HPDE6-E6E7 (cell line): ENCODE results near the gene PYDC1.
"Not testable (repeated sequence)": the region's sequence is repeated elsewhere in the genome, so short reads cannot be mapped to it uniquely, and the experiment has no call there.

Source experiments
- DNase-seq: peaks from one replicate; pipeline ENCODE4 v3.0.0; 2011; ENCODE audit warnings: missing footprints; ENCODE audit errors: extremely low spot score

Gene PYDC1

DNA sequence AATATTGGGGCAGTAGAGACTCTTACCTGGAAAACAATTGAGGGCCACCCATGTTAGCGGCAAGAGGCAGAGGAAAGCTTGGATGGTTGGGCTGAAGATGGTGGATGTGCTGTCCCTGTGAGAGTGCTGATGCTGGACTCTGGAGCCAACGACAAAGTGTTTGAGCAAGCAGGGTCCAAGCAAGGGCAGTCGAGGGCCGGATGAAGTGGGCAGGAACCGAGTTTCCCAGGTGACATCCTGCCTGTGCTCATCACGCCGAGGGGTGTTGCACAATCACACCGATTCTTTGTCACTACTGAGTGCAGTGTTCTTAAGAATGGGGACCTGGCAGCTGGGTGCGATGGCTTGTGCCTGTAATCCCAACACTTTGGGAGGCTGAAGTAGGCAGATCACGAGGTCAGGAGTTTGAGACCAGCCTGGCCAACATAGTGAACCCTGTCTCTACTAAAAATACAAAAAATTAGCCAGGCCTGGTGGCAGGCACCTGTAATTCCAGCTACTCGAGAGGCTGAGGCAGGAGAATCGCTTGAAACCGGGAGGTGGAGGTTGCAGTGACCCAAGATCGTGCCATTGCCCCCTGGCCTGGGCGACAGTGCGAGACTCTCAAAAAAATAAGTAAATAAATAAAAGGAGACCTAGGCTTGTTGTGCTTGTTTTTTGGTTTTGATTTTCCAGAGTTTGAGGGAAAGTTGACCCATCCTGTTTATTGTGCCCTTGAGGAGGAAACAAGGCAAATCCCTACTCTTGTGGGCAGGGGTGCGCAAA, 20.4 kb downstream of the PYDC1 start:
- no peak for DNase-seq

DNA sequence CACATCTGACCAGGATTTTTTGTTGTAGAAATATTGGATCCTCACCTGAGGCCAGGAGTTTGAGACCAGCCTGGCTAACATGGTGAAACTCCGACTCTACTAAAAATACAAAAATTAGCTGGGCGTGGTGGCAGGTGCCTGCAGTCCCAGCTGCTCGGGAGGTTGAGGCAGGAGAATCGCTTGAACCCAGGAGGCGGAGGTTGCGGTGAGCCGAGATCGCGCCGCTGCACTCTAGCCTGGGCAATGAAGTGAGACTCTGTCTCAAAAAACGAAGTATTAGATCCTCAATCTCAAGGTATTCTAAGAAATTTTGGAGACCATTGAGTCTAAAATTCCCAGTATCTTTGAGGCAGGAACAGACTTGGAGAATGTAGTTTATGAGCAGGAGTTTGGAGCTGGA, 21.1 kb downstream of the PYDC1 start:
- not testable (repeated sequence) for DNase-seq

DNA sequence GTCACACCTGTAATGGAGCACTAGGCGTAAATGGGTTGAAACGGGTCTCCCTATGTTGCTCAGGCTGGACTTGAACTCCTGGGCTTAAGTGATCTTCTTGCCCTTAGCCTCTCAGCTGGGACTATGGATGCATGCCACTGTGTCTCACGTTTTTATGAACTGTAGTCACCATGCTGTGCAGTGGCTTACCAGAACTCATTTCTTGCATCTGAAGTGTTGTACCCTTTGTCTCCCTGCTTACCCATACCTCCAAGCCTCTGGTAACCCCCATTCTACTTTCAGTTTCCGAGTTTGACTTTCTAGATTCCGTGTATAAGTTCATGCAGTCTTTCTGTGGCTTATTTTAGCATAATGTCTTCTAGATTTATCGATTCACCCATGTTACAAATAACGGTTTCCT, 22.0 kb downstream of the PYDC1 start:
- DNase-seq = no peak

DNA sequence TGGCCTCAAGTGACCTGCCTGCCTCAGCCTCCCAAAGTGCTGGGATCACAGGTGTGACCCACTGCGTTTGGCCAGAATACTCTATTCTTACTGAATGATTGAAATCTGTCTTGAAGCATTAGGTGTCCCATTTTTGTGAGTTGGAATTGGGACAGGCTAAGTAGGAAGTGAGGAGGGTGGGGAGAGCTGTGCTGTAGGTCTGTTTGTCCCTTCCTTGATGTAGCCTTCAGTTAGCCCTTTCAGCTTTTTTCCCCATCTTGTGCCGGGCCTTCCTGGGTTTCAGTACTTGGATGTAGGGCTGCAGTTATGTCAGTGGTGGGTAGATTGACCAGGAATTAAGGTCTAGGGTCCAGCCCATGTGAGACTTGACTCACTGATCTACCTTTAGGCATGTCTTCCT, 23.1 kb downstream of the PYDC1 start:
- no peak for DNase-seq

DNA sequence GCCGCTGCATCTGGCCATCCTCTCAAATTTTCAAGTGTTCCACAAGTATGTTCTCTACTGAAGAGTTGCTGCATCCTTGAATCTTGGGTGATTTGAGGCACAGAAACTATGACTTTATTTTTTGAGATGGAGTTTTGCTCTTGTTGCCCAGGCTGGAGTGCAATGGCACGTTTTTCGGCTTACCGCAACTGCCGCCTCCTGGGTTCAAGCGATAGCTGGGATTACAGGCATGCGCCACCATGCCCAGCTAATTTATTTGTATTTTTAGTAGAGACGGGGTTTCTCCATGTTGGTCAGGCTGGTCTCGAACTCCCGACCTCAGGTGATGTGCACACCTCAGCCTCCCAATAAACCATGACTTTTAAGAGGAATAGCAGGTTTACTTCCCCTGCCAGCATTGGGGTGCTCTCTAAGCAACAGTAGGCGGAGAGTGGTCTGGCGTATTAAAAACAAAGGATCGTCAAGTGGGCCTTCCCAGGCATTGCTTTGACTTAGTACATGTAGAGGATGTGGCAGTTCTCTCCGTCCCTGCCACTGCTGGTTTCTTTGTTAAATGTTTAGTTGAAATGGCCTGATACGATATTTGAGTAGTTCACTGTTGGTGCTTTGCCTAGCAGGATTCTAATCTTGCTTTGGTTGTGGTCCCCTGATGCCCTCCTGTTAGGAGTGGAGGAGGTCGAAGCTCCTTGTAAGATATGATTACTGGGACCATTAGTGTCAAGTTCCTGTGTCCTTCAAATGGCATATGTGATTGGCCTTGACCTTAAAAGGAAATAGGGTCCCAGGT, 23.9 kb downstream of the PYDC1 start:
- DNase-seq = no peak

DNA sequence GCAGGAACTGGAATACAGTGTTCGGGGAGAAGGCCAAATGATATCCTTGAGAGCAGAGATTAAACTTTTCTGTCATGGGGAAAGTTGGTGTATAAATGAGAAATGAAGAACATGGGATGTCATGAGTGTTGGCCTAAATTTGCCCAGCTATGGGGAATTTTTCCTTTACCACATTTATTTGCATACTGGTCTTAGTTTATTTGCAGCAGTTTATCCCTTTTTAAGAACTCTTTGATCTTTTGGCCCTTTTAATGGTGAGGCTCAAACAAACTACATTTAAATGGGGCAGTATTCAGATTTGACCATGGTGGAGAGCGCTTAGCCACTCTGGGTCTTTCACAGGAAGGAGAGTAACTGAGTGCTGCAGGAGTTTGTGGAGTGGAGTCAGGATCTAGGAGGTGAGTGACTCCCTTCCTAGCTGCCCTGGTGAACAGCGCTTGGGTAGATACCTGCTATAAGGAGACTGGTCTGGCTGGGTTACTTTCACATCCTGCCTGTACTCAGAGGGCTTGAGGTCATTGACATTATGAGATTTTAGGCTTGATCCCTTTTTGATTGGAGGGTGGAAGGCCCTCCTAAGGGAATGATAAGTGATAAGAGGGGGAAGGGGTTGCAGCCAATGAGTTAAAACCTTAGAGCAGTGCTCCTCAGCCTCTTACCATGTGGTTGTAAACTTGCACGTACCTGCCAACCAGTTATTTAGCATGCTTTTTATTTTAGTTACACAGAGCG, 25.1 kb downstream of the PYDC1 start:
- no peak for DNase-seq

DNA sequence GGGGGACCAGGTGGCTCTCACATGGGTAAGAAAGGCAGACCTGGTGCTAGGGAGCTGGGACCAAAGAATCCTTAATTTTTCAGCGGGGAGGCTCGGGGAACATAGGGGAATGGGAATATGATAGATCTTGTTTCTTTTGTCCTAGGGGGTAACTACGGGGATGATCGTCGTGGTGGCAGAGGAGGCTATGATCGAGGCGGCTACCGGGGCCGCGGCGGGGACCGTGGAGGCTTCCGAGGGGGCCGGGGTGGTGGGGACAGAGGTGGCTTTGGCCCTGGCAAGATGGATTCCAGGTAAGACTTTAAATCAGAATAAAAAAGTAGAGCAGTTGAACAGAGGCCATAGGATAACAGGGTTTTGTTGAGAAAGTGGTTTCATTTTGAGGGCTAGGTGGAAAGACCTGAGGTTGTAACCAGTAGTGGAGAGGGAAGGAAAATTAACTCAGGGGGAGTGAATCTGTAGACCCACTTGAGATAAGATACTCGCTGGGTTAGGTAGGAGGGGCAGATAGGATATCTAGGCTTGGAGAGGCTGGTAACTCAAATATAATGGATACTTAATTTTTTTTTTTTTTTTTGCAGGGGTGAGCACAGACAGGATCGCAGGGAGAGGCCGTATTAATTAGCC, 26.0 kb downstream of the PYDC1 start:
- no peak for DNase-seq

DNA sequence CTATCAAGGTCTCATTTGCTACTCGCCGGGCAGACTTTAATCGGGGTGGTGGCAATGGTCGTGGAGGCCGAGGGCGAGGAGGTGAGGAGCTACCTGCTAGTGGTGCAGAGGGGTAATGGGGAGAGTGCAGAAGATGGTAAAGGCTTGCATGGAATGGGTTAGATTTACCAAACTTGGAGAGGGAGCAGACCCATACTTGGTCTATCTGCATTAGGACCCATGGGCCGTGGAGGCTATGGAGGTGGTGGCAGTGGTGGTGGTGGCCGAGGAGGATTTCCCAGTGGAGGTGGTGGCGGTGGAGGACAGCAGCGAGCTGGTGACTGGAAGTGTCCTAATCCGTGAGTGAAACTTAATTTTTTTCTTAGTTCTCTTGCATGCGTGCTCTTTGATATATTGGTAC, 26.9 kb downstream of the PYDC1 start:
- DNase-seq = no peak

DNA sequence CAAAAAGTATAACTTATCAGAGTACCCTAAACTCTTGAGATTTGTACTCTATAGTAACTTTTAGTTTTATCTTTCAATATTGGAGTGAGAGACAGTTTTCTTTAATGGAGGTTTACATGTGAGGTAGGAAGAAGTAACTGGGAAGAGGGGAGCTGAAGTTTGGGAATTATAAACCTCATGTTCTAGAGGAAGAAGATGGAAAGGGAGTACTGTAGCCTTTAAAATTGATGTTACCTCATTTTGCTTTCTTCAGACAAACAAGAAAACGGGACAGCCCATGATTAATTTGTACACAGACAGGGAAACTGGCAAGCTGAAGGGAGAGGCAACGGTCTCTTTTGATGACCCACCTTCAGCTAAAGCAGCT, 27.5 kb downstream of the PYDC1 start:
- DNase-seq = no peak

DNA sequence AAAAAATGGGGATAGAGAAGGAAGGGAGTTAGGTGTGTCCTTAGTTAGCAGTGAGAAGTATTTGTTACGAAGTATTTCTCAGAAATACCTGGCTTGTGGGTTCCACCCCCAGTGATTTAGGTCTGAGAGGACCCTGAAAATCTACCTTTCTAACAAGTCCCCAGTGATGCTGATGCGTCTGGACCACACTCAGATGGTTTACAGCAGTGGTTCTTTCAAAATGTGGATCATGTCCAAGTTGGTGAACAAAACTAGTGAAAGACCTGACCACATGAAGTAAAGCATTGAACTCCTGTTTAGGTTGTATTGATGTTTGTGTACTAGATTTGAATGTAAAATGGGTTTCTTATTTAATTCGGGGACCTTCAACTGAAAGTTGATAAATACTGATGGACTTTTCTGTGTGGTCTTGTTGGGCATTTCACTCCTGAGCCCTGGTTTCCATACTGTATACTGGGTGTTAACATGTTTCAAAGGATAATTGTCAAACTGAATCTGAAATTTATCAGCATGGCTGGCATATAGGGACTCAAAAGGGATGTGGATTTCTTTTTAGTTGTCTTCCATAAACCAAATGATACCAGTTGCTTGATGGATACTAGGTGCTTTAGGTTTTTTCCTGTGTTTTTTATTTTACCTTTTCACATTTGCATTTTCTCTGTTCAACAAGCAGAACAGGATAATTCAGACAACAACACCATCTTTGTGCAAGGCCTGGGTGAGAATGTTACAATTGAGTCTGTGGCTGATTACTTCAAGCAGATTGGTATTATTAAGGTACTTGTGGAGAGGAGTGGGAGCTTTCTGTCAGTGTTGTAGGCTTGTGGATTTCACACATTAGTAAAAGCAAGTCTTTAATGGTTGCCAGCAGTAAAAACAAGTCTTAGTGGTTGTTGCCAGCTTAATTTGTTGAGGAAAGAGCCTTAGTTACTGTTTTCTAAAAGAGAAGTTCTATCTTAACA, 28.2 kb downstream of the PYDC1 start:
- no peak for DNase-seq

DNA sequence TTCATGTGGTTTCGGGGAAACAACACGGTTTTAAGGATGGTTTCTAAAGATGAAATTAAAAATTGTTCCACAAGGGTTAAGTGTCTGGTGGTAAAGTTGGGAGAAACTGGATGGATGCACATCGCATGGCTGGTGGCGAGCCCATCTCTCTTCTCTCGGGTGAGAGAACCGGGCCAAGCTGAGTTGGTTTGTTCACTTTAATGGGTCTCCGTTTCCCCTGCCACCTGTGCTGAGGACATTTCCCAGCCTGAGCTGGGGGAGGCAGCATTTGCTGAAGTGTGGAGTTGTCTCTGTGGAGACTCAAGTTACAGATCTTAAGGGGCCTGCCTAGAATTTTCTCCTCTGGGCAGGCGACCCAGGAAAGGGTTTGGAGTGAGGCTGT, 29.1 kb downstream of the PYDC1 start:
- no peak for DNase-seq

DNA sequence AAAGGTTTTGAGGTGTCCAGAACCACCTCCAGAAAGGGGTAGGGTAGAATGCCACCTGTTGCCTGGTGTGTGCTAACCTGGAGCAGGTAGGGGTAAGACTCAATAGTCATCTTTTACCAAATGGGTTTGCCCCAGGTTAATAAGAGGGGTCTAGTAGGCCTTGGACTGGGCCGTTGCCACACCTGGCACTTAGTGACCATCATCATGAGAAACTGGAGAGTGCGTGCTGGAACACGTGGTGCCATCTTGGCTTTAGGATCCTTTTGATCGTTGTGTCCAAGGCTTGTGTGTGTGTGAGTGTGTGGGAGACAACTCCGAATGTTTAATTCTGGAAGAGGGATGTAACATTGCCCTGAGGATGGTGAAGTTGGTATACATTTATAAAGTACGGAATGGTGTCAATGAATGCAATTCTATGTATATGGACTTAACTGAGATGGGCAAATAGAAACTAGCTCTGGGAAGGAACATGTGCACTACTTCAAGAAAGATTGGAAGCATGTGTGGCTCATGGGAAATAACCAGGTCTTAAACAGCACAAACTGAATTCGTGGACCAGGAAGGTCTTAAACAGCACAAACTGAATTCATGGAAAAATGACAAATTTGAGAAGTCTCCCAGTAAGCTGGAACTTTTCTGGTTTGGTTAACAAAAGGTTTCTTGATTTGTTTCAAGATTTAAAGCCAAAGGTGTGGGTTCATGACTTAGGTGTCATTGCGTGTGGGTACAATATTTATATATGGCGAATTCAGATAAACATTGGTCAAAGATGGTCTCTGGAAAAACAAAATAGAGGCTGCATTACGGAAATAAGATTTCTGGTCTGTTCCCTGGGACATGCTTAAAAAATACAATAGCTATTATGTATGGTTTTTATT, 29.8 kb downstream of the PYDC1 start:
- DNase-seq = no peak

DNA sequence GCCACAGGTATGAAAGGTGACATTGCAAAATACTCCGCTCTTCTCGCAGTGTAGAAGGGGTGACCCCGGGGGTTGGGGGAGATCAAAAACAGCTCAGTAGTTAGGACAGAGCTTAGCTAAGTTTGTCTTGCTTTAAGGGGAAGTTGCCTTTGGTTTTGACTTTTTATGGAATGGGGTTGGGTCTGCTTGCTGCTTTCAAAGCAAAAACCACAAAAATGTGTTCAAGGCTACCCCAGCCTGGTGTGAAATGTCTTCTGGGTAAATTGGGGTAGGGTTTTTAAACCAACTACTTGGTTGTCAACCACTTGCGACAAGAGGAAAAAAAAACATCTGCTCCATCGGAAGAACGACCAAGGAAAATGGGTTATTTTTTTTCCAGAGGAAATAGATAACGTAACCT, 30.8 kb downstream of the PYDC1 start:
- DNase-seq = no peak

DNA sequence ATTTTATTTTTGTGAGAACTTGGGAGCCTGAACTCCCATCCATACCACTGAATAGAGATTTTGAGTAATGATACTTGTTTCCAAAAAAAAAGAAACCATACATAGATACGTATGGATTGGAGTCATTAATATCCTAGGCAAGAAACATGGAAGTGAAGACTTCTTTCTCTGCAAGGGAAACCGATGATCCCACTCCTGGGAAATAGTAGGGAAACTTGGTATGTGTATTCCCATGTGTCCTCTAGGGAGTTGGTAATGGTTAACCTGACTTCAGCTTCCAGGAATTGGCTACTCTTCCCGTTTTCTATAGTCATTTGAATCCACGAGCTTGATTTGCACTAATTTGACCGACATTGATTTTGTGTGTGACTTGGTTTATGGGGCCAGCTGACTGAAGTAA, 31.6 kb downstream of the PYDC1 start:
- no peak for DNase-seq

DNA sequence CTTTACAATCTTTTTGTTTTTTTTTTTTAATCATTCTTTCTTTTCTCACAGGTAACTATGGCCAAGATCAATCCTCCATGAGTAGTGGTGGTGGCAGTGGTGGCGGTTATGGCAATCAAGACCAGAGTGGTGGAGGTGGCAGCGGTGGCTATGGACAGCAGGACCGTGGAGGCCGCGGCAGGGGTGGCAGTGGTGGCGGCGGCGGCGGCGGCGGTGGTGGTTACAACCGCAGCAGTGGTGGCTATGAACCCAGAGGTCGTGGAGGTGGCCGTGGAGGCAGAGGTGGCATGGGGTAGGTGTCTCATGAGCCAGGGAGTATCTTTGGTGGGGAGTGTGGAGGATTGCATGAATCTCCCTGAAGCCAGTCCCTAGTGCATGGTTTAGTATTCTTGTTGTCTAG, 32.0 kb downstream of the PYDC1 start:
- no peak for DNase-seq

DNA sequence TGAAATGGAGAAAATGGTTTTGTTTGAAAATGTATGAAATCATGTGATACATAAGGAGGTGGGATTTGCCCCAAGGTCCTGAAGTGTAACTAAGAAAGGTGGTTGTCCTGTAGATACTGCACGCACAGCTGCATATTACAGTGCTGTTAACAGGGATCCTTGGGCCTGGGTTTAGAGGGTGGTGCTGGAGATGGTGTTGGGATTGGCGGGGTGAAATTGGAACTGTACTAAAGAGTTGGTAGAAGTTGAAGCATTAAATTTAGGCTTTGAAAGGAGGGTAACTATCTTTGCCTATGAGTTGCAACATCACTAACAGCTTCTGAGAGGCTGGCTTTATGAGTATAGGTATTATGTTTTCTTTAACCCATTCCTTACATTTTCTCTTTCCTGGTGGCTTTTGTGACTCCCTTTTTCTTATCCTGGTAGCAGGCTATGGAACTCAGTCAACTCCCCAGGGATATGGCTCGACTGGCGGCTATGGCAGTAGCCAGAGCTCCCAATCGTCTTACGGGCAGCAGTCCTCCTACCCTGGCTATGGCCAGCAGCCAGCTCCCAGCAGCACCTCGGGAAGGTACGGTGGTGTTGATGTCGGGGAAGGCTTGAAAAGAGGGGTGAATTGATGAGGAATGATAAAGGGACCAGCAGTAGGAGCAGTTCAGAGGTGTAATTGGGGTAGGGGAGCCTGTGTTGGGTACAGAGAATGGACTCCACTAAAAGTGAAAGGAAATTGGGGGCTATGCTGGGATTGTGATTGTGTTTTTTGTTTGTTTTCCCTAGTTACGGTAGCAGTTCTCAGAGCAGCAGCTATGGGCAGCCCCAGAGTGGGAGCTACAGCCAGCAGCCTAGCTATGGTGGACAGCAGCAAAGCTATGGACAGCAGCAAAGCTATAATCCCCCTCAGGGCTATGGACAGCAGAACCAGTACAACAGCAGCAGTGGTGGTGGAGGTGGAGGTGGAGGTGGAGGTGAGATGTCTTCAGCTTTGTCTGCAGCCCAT, 33.2 kb downstream of the PYDC1 start:
- DNase-seq = no peak

DNA sequence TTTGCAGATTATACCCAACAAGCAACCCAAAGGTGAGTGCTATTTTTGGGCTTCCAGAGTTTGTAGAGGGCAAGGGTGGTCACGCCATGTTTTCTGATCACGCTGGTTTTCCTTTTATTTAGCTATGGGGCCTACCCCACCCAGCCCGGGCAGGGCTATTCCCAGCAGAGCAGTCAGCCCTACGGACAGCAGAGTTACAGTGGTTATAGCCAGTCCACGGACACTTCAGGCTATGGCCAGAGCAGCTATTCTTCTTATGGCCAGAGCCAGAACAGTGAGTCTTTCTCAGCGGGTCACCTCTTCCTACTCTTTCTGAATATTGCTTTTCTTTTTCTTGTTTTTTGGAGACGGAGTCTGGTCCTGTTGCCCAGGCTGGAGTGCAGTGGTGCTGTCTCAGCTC, 34.5 kb downstream of the PYDC1 start:
- no peak for DNase-seq

DNA sequence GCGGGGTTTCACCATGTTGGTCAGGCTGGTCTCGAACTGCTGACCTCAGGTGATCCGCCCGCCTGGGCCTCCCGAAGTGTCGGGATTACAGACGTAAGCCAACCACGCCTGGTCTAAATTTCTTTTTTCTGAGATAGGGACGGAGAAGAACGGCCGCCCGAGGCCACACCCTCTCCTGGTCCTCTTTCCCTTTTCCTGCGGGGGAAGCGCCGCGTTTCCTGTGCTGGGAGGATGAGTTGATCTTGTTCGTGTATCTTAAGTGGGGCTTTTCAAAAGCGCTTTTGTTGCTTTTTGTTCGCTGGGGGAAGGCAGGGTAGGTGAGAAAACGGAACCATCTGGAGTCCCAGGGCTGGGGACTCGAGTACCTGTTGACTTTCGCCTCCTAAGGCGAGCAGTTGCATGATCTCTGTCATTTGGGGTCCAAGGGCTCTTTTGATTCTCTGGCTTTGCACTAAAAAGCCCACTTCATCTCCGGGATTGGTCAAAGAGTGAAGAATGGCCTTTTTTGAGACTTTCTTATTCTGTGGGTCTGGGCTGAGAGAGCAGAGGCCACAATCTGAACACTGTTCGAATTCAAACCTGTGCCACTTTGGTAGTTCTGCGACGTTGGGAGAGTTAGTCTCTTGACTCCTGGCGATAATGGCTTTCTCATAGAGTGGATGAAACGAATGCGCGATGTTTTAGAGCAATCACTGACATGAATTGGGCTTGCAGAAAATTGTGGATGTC, 35.7 kb downstream of the PYDC1 start:
- DNase-seq = no peak
